ENCODE results near the gene ADAMTS12. TPM values are rescaled to one million over a fixed set of nuclear protein-coding genes. Genes with fewer than 3 reads are reported as not detected.

The ADAMTS12 gene
- polyA plus RNA-seq, 3 donors, result not detected

- DNase-seq, result no peak
- Histone ChIP-seq H3K27me3 (ENCODE audit: control insufficient read depth in 2 of 2, insufficient read depth in 2 of 2, low read length in 2 of 2) (no peaks in the 10 kb centered on the region), H3K36me3 (replicated peaks in 1 of 2; ENCODE audit: control insufficient read depth in 1 of 2, insufficient read depth in 2 of 2, low read length in 2 of 2) (no peaks in the 10 kb centered on the region), H3K9me3 (replicated peaks in 1 of 2; ENCODE audit: control insufficient read depth in 1 of 2, insufficient read depth in 1 of 2, low read length in 2 of 2) (no peaks in the 10 kb centered on the region), H3K9ac (ENCODE audit: insufficient read depth, low read length, poor library complexity, severe bottlenecking) (no peak overlapping the region), H3K4me2 (replicated peaks; ENCODE audit: extremely low read depth, low read length, poor library complexity, severe bottlenecking) (no peak overlapping the region), H3K27ac (ENCODE audit: low read depth in 1 of 2, low read length in 2 of 2) (no peak overlapping the region), H3K79me2 (ENCODE audit: insufficient read depth, low read length) (no peaks in the 10 kb centered on the region), H3K4me1 (ENCODE audit: control insufficient read depth in 1 of 2, insufficient read depth in 2 of 2, low read length in 2 of 2) (no peaks in the 10 kb centered on the region), H2AFZ (ENCODE audit: insufficient read depth, low read depth, low read length, poor library complexity, severe bottlenecking) (no peak overlapping the region), H3K4me3 (replicated peaks in 1 of 3; ENCODE audit: low read depth in 2 of 3, low read length in 3 of 3) (no peak overlapping the region), H4K20me1 (ENCODE audit: insufficient read depth, low read length) (no peaks in the 10 kb centered on the region)
- Mint-ChIP-seq H3K4me1 (no peaks in the 10 kb centered on the region), H3K27me3 (ENCODE audit: low read depth in 3 of 3) (no peaks in the 10 kb centered on the region), H3K27ac (no peak overlapping the region), H3K36me3 (no peaks in the 10 kb centered on the region), H3K4me3 (no peak overlapping the region), H3K9me3 (peaks cover 0 to 7% (median 3%) of the 10 kb centered on the region in 7 donors)
- no peak for TF ChIP-seq CTCF (IDR thresholded peaks at IDR 0.05)
- intact Hi-C loops (cut with micrococcal nuclease), result no loop called here
Measured at GRCh38 chr5:33781286-33781685, 110.5 kb downstream of the ADAMTS12 start.

- Mint-ChIP-seq H3K36me3 (no peaks in the 10 kb centered on the region), H3K4me1 (no peaks in the 10 kb centered on the region), H3K27ac (no peak overlapping the region), H3K4me3 (no peak overlapping the region), H3K27me3 (ENCODE audit: low read depth in 3 of 3) (peaks cover 0 to 3% (median 2%) of the 10 kb centered on the region in 3 donors), H3K9me3 (peaks cover 0 to 8% (median 3%) of the 10 kb centered on the region in 7 donors)
- Histone ChIP-seq H3K27me3 (ENCODE audit: control insufficient read depth in 2 of 2, insufficient read depth in 2 of 2, low read length in 2 of 2) (no peaks in the 10 kb centered on the region), H3K4me2 (replicated peaks; ENCODE audit: extremely low read depth, low read length, poor library complexity, severe bottlenecking) (no peak overlapping the region), H3K9me3 (replicated peaks in 1 of 2; ENCODE audit: control insufficient read depth in 1 of 2, insufficient read depth in 1 of 2, low read length in 2 of 2) (peaks cover 0 to 3% of the 10 kb centered on the region in 2 donors), H3K9ac (ENCODE audit: insufficient read depth, low read length, poor library complexity, severe bottlenecking) (no peak overlapping the region), H2AFZ (ENCODE audit: insufficient read depth, low read depth, low read length, poor library complexity, severe bottlenecking) (no peak overlapping the region), H3K4me1 (ENCODE audit: control insufficient read depth in 1 of 2, insufficient read depth in 2 of 2, low read length in 2 of 2) (no peaks in the 10 kb centered on the region), H3K4me3 (replicated peaks in 1 of 3; ENCODE audit: low read depth in 2 of 3, low read length in 3 of 3) (no peak overlapping the region), H3K27ac (ENCODE audit: low read depth in 1 of 2, low read length in 2 of 2) (no peak overlapping the region), H3K79me2 (ENCODE audit: insufficient read depth, low read length) (no peaks in the 10 kb centered on the region), H4K20me1 (ENCODE audit: insufficient read depth, low read length) (no peaks in the 10 kb centered on the region), H3K36me3 (replicated peaks in 1 of 2; ENCODE audit: control insufficient read depth in 1 of 2, insufficient read depth in 2 of 2, low read length in 2 of 2) (no peaks in the 10 kb centered on the region)
- no peak for DNase-seq
- WGBS (ENCODE audit: insufficient coverage), result no CpG with 5 or more reads among the region's 2 CpGs
- TF ChIP-seq CTCF (IDR thresholded peaks at IDR 0.05), result no peak
- intact Hi-C loops (cut with micrococcal nuclease), result no loop called here
Measured at GRCh38 chr5:33776151-33776660, 115.6 kb downstream of the ADAMTS12 start.

All from CD14-positive monocyte (primary cell).